Measurements from ENCODE around the gene RBM15B. TPM values are rescaled to one million over a fixed set of nuclear protein-coding genes. Genes with fewer than 3 reads are reported as not detected.
A peak's percentile ranks its signal among the peaks of the same experiment; 100 is the strongest.

RBM15B gene
- total and polyA plus RNA-seq, 9 donors: 13.3 to 30.6 (median 22.3) TPM

GRCh38 chr3:51398595-51399310, 7.7 kb downstream of the RBM15B start:
- Histone ChIP-seq H3K4me1 (ENCODE audit: control insufficient read depth, insufficient read depth, low read length) (peaks cover 7% of the 10 kb centered on the region), H3K27me3 (ENCODE audit: control insufficient read depth, insufficient read depth, low read length) (no peaks in the 10 kb centered on the region), H3K36me3 (ENCODE audit: control insufficient read depth, insufficient read depth, low read length) (peaks cover 69% of the 10 kb centered on the region), H3K27ac (ENCODE audit: low read length) (no peak overlapping the region), H3K9me3 (replicated peaks; ENCODE audit: control insufficient read depth, low read depth, low read length) (no peaks in the 10 kb centered on the region), H3K4me3 (ENCODE audit: low read length) (no peak overlapping the region)
- WGBS (ENCODE audit: insufficient coverage): 68% methylated on average over 6 of the region's 8 CpGs
- DNase-seq: no peak

- 91% methylated on average over 4 of the region's 4 CpGs for WGBS (ENCODE audit: insufficient coverage)
- H3K9me3 ChIP-seq (replicated peaks; ENCODE audit: control insufficient read depth, low read depth, low read length): no peaks in the 10 kb centered on the region
- H3K4me1 ChIP-seq (ENCODE audit: control insufficient read depth, insufficient read depth, low read length): peaks cover 4% of the 10 kb centered on the region
- DNase-seq: no peak
- peaks cover 64% of the 10 kb centered on the region for H3K36me3 ChIP-seq (ENCODE audit: control insufficient read depth, insufficient read depth, low read length)
- no peaks in the 10 kb centered on the region for H3K27me3 ChIP-seq (ENCODE audit: control insufficient read depth, insufficient read depth, low read length)
- H3K4me3 ChIP-seq (ENCODE audit: low read length): no peak overlapping the region
- no peak overlapping the region for H3K27ac ChIP-seq (ENCODE audit: low read length)
Observed at GRCh38 chr3:51400166-51400565, 9.1 kb downstream of the RBM15B start.

- H3K27me3 ChIP-seq (ENCODE audit: control insufficient read depth, insufficient read depth, low read length): no peaks in the 10 kb centered on the region
- peak; percentile 66 for DNase-seq
- H3K36me3 ChIP-seq (ENCODE audit: control insufficient read depth, insufficient read depth, low read length): peaks cover 52% of the 10 kb centered on the region
- no peak overlapping the region for H3K4me3 ChIP-seq (ENCODE audit: low read length)
- 100% methylated on average over 2 of the region's 4 CpGs for WGBS (ENCODE audit: insufficient coverage)
- no peaks in the 10 kb centered on the region for H3K4me1 ChIP-seq (ENCODE audit: control insufficient read depth, insufficient read depth, low read length)
- no peak overlapping the region for H3K27ac ChIP-seq (ENCODE audit: low read length)
- no peaks in the 10 kb centered on the region for H3K9me3 ChIP-seq (replicated peaks; ENCODE audit: control insufficient read depth, low read depth, low read length)
Observed at GRCh38 chr3:51401735-51402134, 10.7 kb downstream of the RBM15B start.

GRCh38 chr3:51403675-51404074, 12.6 kb downstream of the RBM15B start:
- no peaks in the 10 kb centered on the region for H3K4me1 ChIP-seq (ENCODE audit: control insufficient read depth, insufficient read depth, low read length)
- H3K27ac ChIP-seq (ENCODE audit: low read length): no peak overlapping the region
- no peak for DNase-seq
- no peak overlapping the region for H3K4me3 ChIP-seq (ENCODE audit: low read length)
- peaks cover 42% of the 10 kb centered on the region for H3K36me3 ChIP-seq (ENCODE audit: control insufficient read depth, insufficient read depth, low read length)
- H3K27me3 ChIP-seq (ENCODE audit: control insufficient read depth, insufficient read depth, low read length): no peaks in the 10 kb centered on the region
- H3K9me3 ChIP-seq (replicated peaks; ENCODE audit: control insufficient read depth, low read depth, low read length): no peaks in the 10 kb centered on the region

GRCh38 chr3:51408021-51408420, 16.9 kb downstream of the RBM15B start:
- WGBS (ENCODE audit: insufficient coverage): 100% methylated on average over 2 of the region's 2 CpGs
- Histone ChIP-seq H3K4me1 (ENCODE audit: control insufficient read depth, insufficient read depth, low read length) (no peaks in the 10 kb centered on the region), H3K27ac (ENCODE audit: low read length) (no peak overlapping the region), H3K4me3 (ENCODE audit: low read length) (no peak overlapping the region), H3K27me3 (ENCODE audit: control insufficient read depth, insufficient read depth, low read length) (no peaks in the 10 kb centered on the region), H3K9me3 (replicated peaks; ENCODE audit: control insufficient read depth, low read depth, low read length) (no peaks in the 10 kb centered on the region), H3K36me3 (ENCODE audit: control insufficient read depth, insufficient read depth, low read length) (peaks cover 38% of the 10 kb centered on the region)
- no peak for DNase-seq

GRCh38 chr3:51408813-51409212, 17.7 kb downstream of the RBM15B start:
- H3K36me3 ChIP-seq (ENCODE audit: control insufficient read depth, insufficient read depth, low read length): peaks cover 34% of the 10 kb centered on the region
- no peaks in the 10 kb centered on the region for H3K4me1 ChIP-seq (ENCODE audit: control insufficient read depth, insufficient read depth, low read length)
- H3K9me3 ChIP-seq (replicated peaks; ENCODE audit: control insufficient read depth, low read depth, low read length): no peaks in the 10 kb centered on the region
- H3K4me3 ChIP-seq (ENCODE audit: low read length): no peak overlapping the region
- no peak overlapping the region for H3K27ac ChIP-seq (ENCODE audit: low read length)
- H3K27me3 ChIP-seq (ENCODE audit: control insufficient read depth, insufficient read depth, low read length): no peaks in the 10 kb centered on the region
- 67% methylated on average over 2 of the region's 2 CpGs for WGBS (ENCODE audit: insufficient coverage)
- no peak for DNase-seq

- DNase-seq: no peak
- H3K36me3 ChIP-seq (ENCODE audit: control insufficient read depth, insufficient read depth, low read length): peaks cover 41% of the 10 kb centered on the region
- H3K4me3 ChIP-seq (ENCODE audit: low read length): no peak overlapping the region
- no peaks in the 10 kb centered on the region for H3K27me3 ChIP-seq (ENCODE audit: control insufficient read depth, insufficient read depth, low read length)
- H3K4me1 ChIP-seq (ENCODE audit: control insufficient read depth, insufficient read depth, low read length): no peaks in the 10 kb centered on the region
- WGBS (ENCODE audit: insufficient coverage): 100% methylated on average over 1 of the region's 3 CpGs
- H3K27ac ChIP-seq (ENCODE audit: low read length): no peak overlapping the region
- H3K9me3 ChIP-seq (replicated peaks; ENCODE audit: control insufficient read depth, low read depth, low read length): no peaks in the 10 kb centered on the region
Observed at GRCh38 chr3:51422211-51422610, 31.1 kb downstream of the RBM15B start.

- WGBS (ENCODE audit: insufficient coverage): no CpG with 5 or more reads among the region's 4 CpGs
- H3K36me3 ChIP-seq (ENCODE audit: control insufficient read depth, insufficient read depth, low read length): peaks cover 24% of the 10 kb centered on the region
Observed at GRCh38 chr3:51426921-51427320, 35.8 kb downstream of the RBM15B start.

GRCh38 chr3:51429138-51429537, 38.1 kb downstream of the RBM15B start:
- Histone ChIP-seq H3K9me3 (replicated peaks; ENCODE audit: control insufficient read depth, low read depth, low read length) (no peaks in the 10 kb centered on the region), H3K4me1 (ENCODE audit: control insufficient read depth, insufficient read depth, low read length) (no peaks in the 10 kb centered on the region), H3K36me3 (ENCODE audit: control insufficient read depth, insufficient read depth, low read length) (peaks cover 16% of the 10 kb centered on the region), H3K4me3 (ENCODE audit: low read length) (no peak overlapping the region), H3K27me3 (ENCODE audit: control insufficient read depth, insufficient read depth, low read length) (no peaks in the 10 kb centered on the region), H3K27ac (ENCODE audit: low read length) (no peak overlapping the region)
- DNase-seq: no peak
- WGBS (ENCODE audit: insufficient coverage): 100% methylated on average over 1 of the region's 3 CpGs

More at GRCh38 chr3:51426921-51427320, 35.8 kb downstream of the RBM15B start:
- Histone ChIP-seq H3K4me3 (ENCODE audit: low read length) (no peak overlapping the region), H3K9me3 (replicated peaks; ENCODE audit: control insufficient read depth, low read depth, low read length) (no peaks in the 10 kb centered on the region), H3K27ac (ENCODE audit: low read length) (no peak overlapping the region), H3K4me1 (ENCODE audit: control insufficient read depth, insufficient read depth, low read length) (no peaks in the 10 kb centered on the region), H3K27me3 (ENCODE audit: control insufficient read depth, insufficient read depth, low read length) (no peaks in the 10 kb centered on the region)
- DNase-seq: no peak

- H3K27ac ChIP-seq (ENCODE audit: low read length): no peak overlapping the region
- H3K9me3 ChIP-seq (replicated peaks; ENCODE audit: control insufficient read depth, low read depth, low read length): no peaks in the 10 kb centered on the region
- H3K27me3 ChIP-seq (ENCODE audit: control insufficient read depth, insufficient read depth, low read length): no peaks in the 10 kb centered on the region
- no peaks in the 10 kb centered on the region for H3K4me1 ChIP-seq (ENCODE audit: control insufficient read depth, insufficient read depth, low read length)
- no peak overlapping the region for H3K4me3 ChIP-seq (ENCODE audit: low read length)
- WGBS (ENCODE audit: insufficient coverage): 90% methylated on average over 2 of the region's 5 CpGs
- no peak for DNase-seq
- H3K36me3 ChIP-seq (ENCODE audit: control insufficient read depth, insufficient read depth, low read length): peaks cover 14% of the 10 kb centered on the region
Observed at GRCh38 chr3:51434110-51434509, 43.0 kb downstream of the RBM15B start.

Measured in muscle of leg (tissue), 11 donors.